Kidney epithelial cell (primary cell): ENCODE data around the gene PIM1. TPM values are rescaled to one million over a fixed set of nuclear protein-coding genes. Genes with fewer than 3 reads are reported as not detected.

Experiments used
- DNase-seq: peaks from one replicate; pipeline ENCODE4 v3.0.0-alpha.2; 2010; ENCODE audit warnings: low read depth
- H3K27me3 ChIP-seq: 2 replicates; pipeline ENCODE4 v1.6.0; 2011; ENCODE audit warnings: low read length; ENCODE audit not compliant: control insufficient read depth, insufficient read depth
- H3K36me3 ChIP-seq: 2 replicates; pipeline ENCODE4 v1.5.1; 2011; ENCODE audit warnings: low read length; ENCODE audit not compliant: control insufficient read depth, insufficient read depth
- H3K4me3 ChIP-seq: 2 replicates; pipeline ENCODE4 v1.5.1; 2011; ENCODE audit warnings: low read depth, mild to moderate bottlenecking, control low read depth, low read length
- total RNA-seq: library from RNA; depleted of rRNA; stranded (reverse); fragments of >200 nt; gene quantifications from 2 replicates; pipeline ENCODE4 v1.2.3, GENCODE V29; 2015
- TF ChIP-seq, protein P1 (sequence below): IDR thresholded peaks from 2 replicates; pipeline ENCODE4 v1.5.1; 2011; ENCODE audit warnings: mild to moderate bottlenecking, moderate library complexity, low read length, control low read depth, inconsistent platforms; ENCODE audit not compliant: insufficient read depth, poor library complexity, severe bottlenecking

Gene PIM1
- total RNA-seq, 1 donor from 2014 or later: 18.2 TPM

DNA sequence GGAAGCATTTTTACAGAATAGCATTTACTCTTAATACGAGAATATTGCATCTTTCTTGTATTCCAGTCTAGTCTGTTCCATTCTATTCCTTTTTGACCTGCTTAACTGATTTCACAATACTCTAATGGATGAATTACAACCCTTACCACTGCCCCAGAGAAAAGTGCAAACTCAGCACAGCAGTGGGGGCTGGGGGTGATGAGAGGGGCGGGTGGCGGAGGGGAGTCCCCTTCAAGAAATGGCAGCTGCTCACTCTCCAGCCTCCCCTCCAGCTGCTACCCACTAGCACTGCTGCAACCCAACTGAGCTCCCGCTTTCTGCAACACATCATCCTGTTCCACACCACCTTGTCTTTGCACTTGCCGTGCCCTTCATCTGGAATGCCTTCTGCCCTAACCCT lies 30.1 kb downstream of the PIM1 start:
- DNase-seq: no peak

GRCh38 chr6:37201726-37202125 lies 31.8 kb downstream of the PIM1 start:
- no peak for DNase-seq
- TF ChIP-seq, protein P1, sequence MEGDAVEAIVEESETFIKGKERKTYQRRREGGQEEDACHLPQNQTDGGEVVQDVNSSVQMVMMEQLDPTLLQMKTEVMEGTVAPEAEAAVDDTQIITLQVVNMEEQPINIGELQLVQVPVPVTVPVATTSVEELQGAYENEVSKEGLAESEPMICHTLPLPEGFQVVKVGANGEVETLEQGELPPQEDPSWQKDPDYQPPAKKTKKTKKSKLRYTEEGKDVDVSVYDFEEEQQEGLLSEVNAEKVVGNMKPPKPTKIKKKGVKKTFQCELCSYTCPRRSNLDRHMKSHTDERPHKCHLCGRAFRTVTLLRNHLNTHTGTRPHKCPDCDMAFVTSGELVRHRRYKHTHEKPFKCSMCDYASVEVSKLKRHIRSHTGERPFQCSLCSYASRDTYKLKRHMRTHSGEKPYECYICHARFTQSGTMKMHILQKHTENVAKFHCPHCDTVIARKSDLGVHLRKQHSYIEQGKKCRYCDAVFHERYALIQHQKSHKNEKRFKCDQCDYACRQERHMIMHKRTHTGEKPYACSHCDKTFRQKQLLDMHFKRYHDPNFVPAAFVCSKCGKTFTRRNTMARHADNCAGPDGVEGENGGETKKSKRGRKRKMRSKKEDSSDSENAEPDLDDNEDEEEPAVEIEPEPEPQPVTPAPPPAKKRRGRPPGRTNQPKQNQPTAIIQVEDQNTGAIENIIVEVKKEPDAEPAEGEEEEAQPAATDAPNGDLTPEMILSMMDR: no peak
- Histone ChIP-seq H3K27me3 (no peaks in the 10 kb centered on the region), H3K36me3 (no peaks in the 10 kb centered on the region), H3K4me3 (no peak overlapping the region)

More for the DNA sequence above, 30.1 kb downstream of the PIM1 start:
- TF ChIP-seq, protein P1: no peak
- no peaks in the 10 kb centered on the region for H3K27me3 ChIP-seq
- H3K4me3 ChIP-seq: no peak overlapping the region
- H3K36me3 ChIP-seq: no peaks in the 10 kb centered on the region

DNA sequence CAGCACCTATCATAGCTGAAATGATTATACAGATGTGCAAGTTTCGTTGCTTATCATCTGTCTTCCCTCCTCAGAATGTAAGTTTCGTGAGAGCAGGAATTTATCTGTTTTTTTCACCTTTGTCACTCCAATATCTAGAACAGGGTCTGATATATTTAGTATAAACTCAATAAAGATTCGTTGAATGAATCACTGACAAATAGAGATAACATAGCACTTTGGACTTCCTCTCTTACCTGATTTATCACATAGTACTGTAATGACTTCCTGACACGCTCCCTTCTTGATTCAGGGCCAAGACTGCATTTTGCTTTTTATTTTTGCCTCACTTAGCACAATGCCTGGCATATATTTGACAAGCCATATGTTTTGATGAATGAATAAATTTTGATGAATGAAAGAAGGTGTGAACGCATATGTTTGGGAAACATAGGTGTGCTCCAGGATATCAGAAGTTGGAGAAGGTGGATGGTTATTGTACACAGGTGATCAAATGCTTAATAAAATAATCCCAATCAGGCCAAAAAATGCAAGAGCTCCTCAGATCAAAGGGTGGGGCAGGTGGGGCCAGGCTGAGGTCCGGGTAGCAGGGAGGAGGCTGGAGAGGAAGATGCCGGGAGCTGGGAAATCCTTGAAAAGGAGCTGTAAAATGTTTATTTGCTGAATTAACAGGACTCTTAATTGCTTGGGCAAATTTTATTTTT lies 33.0 kb downstream of the PIM1 start:
- no peak for DNase-seq

GRCh38 chr6:37204014-37204751 lies 34.2 kb downstream of the PIM1 start:
- TF ChIP-seq, protein P1: no peak
- DNase-seq: no peak
- Histone ChIP-seq H3K4me3 (no peak overlapping the region), H3K27me3 (no peaks in the 10 kb centered on the region), H3K36me3 (no peaks in the 10 kb centered on the region)

More for the DNA sequence above, 33.0 kb downstream of the PIM1 start:
- H3K36me3 ChIP-seq: no peaks in the 10 kb centered on the region
- no peaks in the 10 kb centered on the region for H3K27me3 ChIP-seq
- no peak overlapping the region for H3K4me3 ChIP-seq
- TF ChIP-seq, protein P1: no peak

DNA sequence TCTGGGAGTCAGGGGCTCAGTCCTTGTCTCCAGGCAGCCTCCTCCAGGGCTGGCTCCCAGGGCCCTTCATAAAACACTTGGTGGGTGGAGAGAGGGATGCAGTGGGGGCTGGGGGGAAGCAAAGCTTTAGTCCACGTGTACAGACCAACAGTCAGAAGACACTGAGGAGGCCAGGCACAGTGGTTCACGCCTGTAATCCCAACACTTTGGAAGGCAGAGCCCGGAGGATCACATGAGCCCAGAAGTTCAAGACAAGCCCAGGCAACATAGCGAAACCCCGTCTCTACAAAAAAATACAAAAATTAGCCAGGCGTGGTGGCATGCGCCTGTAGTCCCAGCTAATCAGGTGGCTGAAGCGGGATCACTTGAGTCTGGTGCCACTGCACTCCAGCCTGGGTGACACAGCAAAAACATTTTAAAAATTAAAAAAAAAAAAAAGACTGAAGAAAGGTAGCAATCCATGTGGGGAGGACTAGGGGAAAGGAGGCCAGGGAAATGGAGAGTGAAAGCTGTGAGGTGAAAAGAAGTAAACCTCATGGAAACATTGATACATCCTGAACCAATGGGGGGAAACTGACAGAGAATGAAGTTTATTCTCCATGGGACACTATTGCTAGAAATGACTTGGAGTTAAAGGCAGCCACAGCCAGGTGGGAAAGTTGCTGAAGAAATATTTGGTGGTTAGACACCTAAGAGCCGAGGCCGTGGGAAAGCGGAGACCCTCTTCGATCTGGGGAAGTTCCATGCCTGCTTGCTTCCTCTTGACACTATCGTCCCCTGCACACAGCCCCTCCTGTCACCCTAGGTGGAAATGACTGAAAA lies 35.4 kb downstream of the PIM1 start:
- TF ChIP-seq, protein P1: no peak
- no peak for DNase-seq
- Histone ChIP-seq H3K36me3 (no peaks in the 10 kb centered on the region), H3K27me3 (no peaks in the 10 kb centered on the region), H3K4me3 (no peak overlapping the region)
